OCI-LY3 (cell line): ENCODE measurements around the gene CHST14.

Source experiments
- H2AFZ ChIP-seq: fragments of 200-600, 300-600 bp; shearing (Covaris generic); 2 replicates; pipeline ENCODE4 v1.6.0; 2014; ENCODE audit warnings: antibody characterized with exemption, low read depth, low read length
- H3K27ac ChIP-seq: fragments of 200-600, 300-600 bp; sonication (generic); 2 replicates; pipeline ENCODE4 v1.5.1; 2014; ENCODE audit warnings: mild to moderate bottlenecking, low read length, moderate library complexity, mixed read lengths
- H3K27me3 ChIP-seq: fragments of 200-600, 300-600 bp; sonication (generic); 2 replicates; pipeline ENCODE4 v1.6.1; 2014; ENCODE audit warnings: low read depth, low read length, mixed read lengths
- H3K36me3 ChIP-seq: fragments of 200-600, 300-600 bp; sonication (generic); replicated peaks from 2 replicates; pipeline ENCODE3; 2014; ENCODE audit warnings: low read depth, low read length, mixed read lengths
- H3K4me1 ChIP-seq: fragments of 300-600, 200-600 bp; sonication (generic); 2 replicates; pipeline ENCODE4 v1.6.1; 2014; ENCODE audit warnings: low read length, mixed read lengths
- H3K4me2 ChIP-seq: fragments of 200-600, 300-600 bp; sonication (generic); 2 replicates; pipeline ENCODE4 v1.6.1; 2014; ENCODE audit warnings: low read length, mixed read lengths
- H3K4me3 ChIP-seq: fragments of 300-600, 200-600 bp; sonication (generic); 2 replicates; pipeline ENCODE4 v1.5.1; 2014; ENCODE audit warnings: antibody characterized with exemption, mild to moderate bottlenecking, low read length, moderate library complexity
- H3K79me2 ChIP-seq: fragments of 300-600, 200-600 bp; shearing (Covaris generic); 2 replicates; pipeline ENCODE4 v1.6.1; 2014; ENCODE audit warnings: mild to moderate bottlenecking, low read length, mixed read lengths
- H3K9ac ChIP-seq: fragments of 300-600, 200-600 bp; shearing (Covaris generic); 2 replicates; pipeline ENCODE4 v1.6.0; 2014; ENCODE audit warnings: mild to moderate bottlenecking, low read length, moderate library complexity
- H3K9me3 ChIP-seq: fragments of 200-600, 300-600 bp; shearing (Covaris generic); 2 replicates; pipeline ENCODE4 v1.6.1; 2014; ENCODE audit warnings: low read length, mixed read lengths; ENCODE audit not compliant: insufficient read depth
- H4K20me1 ChIP-seq: fragments of 200-600, 300-600 bp; sonication (generic); 2 replicates; pipeline ENCODE4 v1.6.1; 2016; ENCODE audit warnings: low read length, mixed read lengths; ENCODE audit not compliant: insufficient read depth
- CTCF ChIP-seq: fragments of 200-600, 300-600 bp; sonication (generic); IDR thresholded peaks from 2 replicates; pipeline ENCODE4 v1.5.1; 2014; ENCODE audit warnings: antibody characterized with exemption, low read length, low read depth
- EZH2phosphoT487 ChIP-seq: fragments of 200-600 bp; shearing (Covaris generic); IDR thresholded peaks from 2 replicates; pipeline ENCODE4 v1.6.1; 2018; ENCODE audit warnings: antibody characterized with exemption, mixed run types, low read depth

Gene CHST14

GRCh38 chr15:40487816-40488682 is 17.3 kb downstream of the CHST14 start:
- H3K4me3 ChIP-seq, result no peak overlapping the region
- no peak overlapping the region for H2AFZ ChIP-seq
- H3K79me2 ChIP-seq, result no peaks in the 10 kb centered on the region
- H3K9me3 ChIP-seq, result no peaks in the 10 kb centered on the region
- H3K36me3 ChIP-seq, result no peaks in the 10 kb centered on the region
- H3K27me3 ChIP-seq, result no peaks in the 10 kb centered on the region
- no peak overlapping the region for H3K27ac ChIP-seq
- H3K4me2 ChIP-seq, result no peak overlapping the region
- H3K4me1 ChIP-seq, result no peaks in the 10 kb centered on the region
- TF ChIP-seq EZH2phosphoT487 (no peak), CTCF (no peak)
- H3K9ac ChIP-seq, result no peak overlapping the region
- H4K20me1 ChIP-seq, result no peaks in the 10 kb centered on the region

- no peaks in the 10 kb centered on the region for H3K36me3 ChIP-seq
- no peaks in the 10 kb centered on the region for H4K20me1 ChIP-seq
- no peak overlapping the region for H2AFZ ChIP-seq
- no peaks in the 10 kb centered on the region for H3K79me2 ChIP-seq
- H3K27me3 ChIP-seq, result peaks cover 6% of the 10 kb centered on the region; the same call in 1 of the 2 replicates
- no peaks in the 10 kb centered on the region for H3K4me1 ChIP-seq
- no peak overlapping the region for H3K4me2 ChIP-seq
- H3K27ac ChIP-seq, result no peak overlapping the region
- H3K9me3 ChIP-seq, result no peaks in the 10 kb centered on the region
- no peak overlapping the region for H3K9ac ChIP-seq
- TF ChIP-seq CTCF (no peak), EZH2phosphoT487 (no peak)
- H3K4me3 ChIP-seq, result no peak overlapping the region
These were observed 18.7 kb downstream of the CHST14 start for GRCh38 chr15:40489274-40490175.

- peaks cover 12% of the 10 kb centered on the region; the same call in 1 of the 2 replicates for H3K27me3 ChIP-seq
- H2AFZ ChIP-seq, result no peak overlapping the region
- H3K9ac ChIP-seq, result no peak overlapping the region
- H3K27ac ChIP-seq, result no peak overlapping the region
- no peaks in the 10 kb centered on the region for H3K4me1 ChIP-seq
- TF ChIP-seq EZH2phosphoT487, result no peak
- no peak for TF ChIP-seq CTCF
- no peaks in the 10 kb centered on the region for H3K9me3 ChIP-seq
- H3K36me3 ChIP-seq, result no peaks in the 10 kb centered on the region
- H3K79me2 ChIP-seq, result no peaks in the 10 kb centered on the region
- H4K20me1 ChIP-seq, result no peaks in the 10 kb centered on the region
- no peak overlapping the region for H3K4me2 ChIP-seq
- H3K4me3 ChIP-seq, result no peak overlapping the region
These were observed 22.5 kb downstream of the CHST14 start for GRCh38 chr15:40493089-40493840.
